ENCODE results near the gene MEIOSIN.

DNA sequence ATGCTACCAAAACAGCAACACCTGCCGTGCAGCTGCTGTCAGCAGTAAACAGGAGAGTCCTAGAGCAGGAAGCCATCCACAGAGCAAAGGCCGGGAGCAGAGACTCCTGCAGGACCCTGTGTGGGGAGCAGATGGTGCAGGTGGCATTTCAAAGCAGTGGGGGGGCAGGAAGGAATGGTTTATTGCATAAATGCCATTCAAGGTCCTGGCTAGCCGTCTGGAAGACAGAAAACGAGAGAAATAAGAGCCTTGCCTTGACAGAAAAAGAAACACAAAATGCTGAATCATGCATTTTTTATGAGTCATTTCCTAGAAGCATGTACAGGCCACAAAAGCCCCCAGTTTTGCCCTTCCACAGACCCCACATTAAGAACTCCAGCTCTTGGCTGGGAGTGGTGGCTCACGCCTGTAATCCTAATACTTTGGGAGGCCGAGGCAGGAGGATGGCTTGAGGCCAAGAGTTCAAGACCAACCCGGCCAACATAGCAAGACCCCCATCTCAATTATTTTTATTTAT lies 76.5 kb downstream of the MEIOSIN start:
- TF ChIP-seq, protein P1, sequence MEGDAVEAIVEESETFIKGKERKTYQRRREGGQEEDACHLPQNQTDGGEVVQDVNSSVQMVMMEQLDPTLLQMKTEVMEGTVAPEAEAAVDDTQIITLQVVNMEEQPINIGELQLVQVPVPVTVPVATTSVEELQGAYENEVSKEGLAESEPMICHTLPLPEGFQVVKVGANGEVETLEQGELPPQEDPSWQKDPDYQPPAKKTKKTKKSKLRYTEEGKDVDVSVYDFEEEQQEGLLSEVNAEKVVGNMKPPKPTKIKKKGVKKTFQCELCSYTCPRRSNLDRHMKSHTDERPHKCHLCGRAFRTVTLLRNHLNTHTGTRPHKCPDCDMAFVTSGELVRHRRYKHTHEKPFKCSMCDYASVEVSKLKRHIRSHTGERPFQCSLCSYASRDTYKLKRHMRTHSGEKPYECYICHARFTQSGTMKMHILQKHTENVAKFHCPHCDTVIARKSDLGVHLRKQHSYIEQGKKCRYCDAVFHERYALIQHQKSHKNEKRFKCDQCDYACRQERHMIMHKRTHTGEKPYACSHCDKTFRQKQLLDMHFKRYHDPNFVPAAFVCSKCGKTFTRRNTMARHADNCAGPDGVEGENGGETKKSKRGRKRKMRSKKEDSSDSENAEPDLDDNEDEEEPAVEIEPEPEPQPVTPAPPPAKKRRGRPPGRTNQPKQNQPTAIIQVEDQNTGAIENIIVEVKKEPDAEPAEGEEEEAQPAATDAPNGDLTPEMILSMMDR (IDR thresholded peaks at IDR 0.05; ENCODE audit: low read depth, low read length) = no peak
- TF ChIP-seq, protein P2, sequence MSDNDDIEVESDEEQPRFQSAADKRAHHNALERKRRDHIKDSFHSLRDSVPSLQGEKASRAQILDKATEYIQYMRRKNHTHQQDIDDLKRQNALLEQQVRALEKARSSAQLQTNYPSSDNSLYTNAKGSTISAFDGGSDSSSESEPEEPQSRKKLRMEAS (IDR thresholded peaks at IDR 0.05; ENCODE audit: low read depth, low read length) = no peak
